Right lobe of liver (tissue), 4 donors: ENCODE data around the gene GTF2I.

Experiments used
- POLR2A ChIP-seq: fragments of 450-650 bp; IDR thresholded peaks from one replicate; pipeline ENCODE4 v1.6.1; 2017; ENCODE audit warnings: antibody characterized with exemption, mild to moderate bottlenecking
- TF ChIP-seq, protein P1 (sequence below), 4 donors: fragments of 200-600 bp in 3 of 4; fragments of 450-650 bp in 1 of 4; IDR thresholded peaks; one replicate each; pipeline versions ENCODE4 v1.5.1 to v1.8.0; 2016 to 2022; ENCODE audit warnings: antibody characterized with exemption in 4 of 4, mild to moderate bottlenecking in 2 of 4
- donor health status: DM: no; HTN: no; CAD: no.
- donor health status: DM: no; HTN: no; CAD: no.
- donor health status: DM: no; HTN: yes; CAD: no.

DNA sequence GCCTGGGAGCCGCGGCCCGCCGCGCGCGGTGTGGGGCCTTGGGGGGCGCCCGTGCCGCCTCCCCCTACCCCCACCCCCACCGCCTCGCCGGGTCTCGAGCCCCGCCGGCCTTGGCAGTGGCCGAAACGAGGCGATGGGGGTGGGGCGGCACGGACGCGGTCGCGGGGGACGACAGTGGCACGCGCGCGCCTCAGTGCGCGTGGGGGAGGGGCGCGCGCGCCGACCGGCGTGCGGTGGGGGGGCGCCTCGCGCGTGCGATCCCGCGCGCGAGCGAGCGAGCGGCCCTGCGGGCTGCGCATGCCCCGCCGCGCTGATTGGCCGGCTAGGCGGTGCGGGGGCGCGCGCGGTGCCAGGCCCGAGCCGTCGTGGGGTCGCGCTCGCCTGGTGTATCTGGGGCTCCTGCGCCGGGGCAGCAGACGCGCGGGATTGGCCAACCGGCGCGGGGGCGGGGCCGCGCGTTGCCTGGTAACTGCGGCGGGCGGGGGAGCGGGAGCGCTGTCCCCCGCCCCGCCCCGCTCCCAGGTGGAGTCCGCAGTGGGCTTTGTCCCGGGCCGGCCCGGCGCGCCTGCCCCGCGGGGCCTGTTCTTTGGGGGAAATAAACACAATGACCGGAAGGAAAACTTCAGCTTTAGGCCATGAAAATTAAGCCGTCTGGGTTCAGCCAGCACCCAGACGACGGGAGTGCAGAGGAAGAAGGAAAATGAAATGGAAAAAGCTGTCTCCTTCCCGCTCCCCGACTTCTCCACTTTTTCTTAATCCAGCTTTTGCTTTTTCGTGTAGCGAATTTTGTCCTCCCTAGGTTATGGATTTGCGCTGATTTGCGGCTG lies 873 bp downstream of the GTF2I start:
- TF ChIP-seq, protein P1, sequence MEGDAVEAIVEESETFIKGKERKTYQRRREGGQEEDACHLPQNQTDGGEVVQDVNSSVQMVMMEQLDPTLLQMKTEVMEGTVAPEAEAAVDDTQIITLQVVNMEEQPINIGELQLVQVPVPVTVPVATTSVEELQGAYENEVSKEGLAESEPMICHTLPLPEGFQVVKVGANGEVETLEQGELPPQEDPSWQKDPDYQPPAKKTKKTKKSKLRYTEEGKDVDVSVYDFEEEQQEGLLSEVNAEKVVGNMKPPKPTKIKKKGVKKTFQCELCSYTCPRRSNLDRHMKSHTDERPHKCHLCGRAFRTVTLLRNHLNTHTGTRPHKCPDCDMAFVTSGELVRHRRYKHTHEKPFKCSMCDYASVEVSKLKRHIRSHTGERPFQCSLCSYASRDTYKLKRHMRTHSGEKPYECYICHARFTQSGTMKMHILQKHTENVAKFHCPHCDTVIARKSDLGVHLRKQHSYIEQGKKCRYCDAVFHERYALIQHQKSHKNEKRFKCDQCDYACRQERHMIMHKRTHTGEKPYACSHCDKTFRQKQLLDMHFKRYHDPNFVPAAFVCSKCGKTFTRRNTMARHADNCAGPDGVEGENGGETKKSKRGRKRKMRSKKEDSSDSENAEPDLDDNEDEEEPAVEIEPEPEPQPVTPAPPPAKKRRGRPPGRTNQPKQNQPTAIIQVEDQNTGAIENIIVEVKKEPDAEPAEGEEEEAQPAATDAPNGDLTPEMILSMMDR (IDR thresholded peaks at IDR 0.05), result no peak
- peak; percentile 41 for TF ChIP-seq POLR2A
